ENCODE data around the gene ASPRV1.

DNA sequence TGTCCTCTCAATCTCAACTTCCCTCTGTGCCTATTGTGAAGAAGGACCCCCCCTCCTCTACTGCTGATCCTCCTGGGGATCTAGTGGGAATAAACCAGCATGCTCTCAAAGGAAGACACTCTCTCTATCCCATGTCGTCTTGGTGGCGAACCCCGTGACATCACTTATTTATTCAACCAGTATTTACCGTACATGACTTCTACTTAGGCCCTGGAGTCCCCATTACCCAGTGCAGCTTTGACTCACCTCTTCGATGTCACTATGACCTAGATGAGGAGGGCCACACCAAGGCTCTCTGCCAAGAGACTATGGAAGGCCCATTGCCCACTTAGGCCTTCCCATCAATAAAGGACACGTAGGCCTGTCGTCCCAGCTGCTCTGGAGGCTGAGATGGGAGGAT is 16.7 kb downstream of the ASPRV1 start:
- TF ChIP-seq, protein P1, sequence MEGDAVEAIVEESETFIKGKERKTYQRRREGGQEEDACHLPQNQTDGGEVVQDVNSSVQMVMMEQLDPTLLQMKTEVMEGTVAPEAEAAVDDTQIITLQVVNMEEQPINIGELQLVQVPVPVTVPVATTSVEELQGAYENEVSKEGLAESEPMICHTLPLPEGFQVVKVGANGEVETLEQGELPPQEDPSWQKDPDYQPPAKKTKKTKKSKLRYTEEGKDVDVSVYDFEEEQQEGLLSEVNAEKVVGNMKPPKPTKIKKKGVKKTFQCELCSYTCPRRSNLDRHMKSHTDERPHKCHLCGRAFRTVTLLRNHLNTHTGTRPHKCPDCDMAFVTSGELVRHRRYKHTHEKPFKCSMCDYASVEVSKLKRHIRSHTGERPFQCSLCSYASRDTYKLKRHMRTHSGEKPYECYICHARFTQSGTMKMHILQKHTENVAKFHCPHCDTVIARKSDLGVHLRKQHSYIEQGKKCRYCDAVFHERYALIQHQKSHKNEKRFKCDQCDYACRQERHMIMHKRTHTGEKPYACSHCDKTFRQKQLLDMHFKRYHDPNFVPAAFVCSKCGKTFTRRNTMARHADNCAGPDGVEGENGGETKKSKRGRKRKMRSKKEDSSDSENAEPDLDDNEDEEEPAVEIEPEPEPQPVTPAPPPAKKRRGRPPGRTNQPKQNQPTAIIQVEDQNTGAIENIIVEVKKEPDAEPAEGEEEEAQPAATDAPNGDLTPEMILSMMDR (IDR thresholded peaks at IDR 0.05) = no peak
- TF ChIP-seq POLR2A (IDR thresholded peaks at IDR 0.05) = no peak
